Cardiac muscle cell (in vitro differentiated cells and primary cell): ENCODE results near the gene PPP1R9A. TPM values are rescaled to one million over a fixed set of nuclear protein-coding genes. Genes with fewer than 3 reads are reported as not detected.

Experiments
- DNase-seq, 2 donors: peaks; one replicate each; pipeline versions ENCODE4 v3.0.0 to v3.0.0-alpha.2; 2010 to 2017; ENCODE audit warnings: low read depth in 1 of 2, low spot score in 1 of 2
- H3K27ac ChIP-seq: fragments of 200-600 bp; sonication (generic); 2 replicates; pipeline ENCODE4 v1.5.1; 2016
- H3K27me3 ChIP-seq: fragments of 200-600 bp; sonication (generic); 2 replicates; pipeline ENCODE4 v1.6.0; 2016; ENCODE audit warnings: control low read depth
- H3K36me3 ChIP-seq: fragments of 200-600 bp; sonication (generic); 2 replicates; pipeline ENCODE4 v1.5.1; 2016; ENCODE audit warnings: control low read depth
- H3K4me1 ChIP-seq: fragments of 200-600 bp; sonication (generic); 2 replicates; pipeline ENCODE4 v1.8.1; 2017; ENCODE audit warnings: low read depth, mild to moderate bottlenecking, mixed run types
- H3K4me3 ChIP-seq: fragments of 200-600 bp; sonication (generic); 2 replicates; pipeline ENCODE4 v1.5.1; 2016; ENCODE audit warnings: mild to moderate bottlenecking
- H3K9me3 ChIP-seq: fragments of 200-600 bp; sonication (generic); 2 replicates; pipeline ENCODE4 v1.5.1; 2017; ENCODE audit warnings: low read depth, mild to moderate bottlenecking, control low read depth
- CTCF ChIP-seq: IDR thresholded peaks from 2 replicates; pipeline ENCODE4 v1.5.1; 2012; ENCODE audit warnings: low read depth, mild to moderate bottlenecking, low read length
- polyA plus RNA-seq: library from polyadenylated mRNA; unstranded; fragments of >200 nt; fragmentation: Nextera tagmentation; extraction: Ambion mirVana; gene quantifications from 2 replicates; pipeline ENCODE4 v1.2.1, GENCODE V29; 2016
- total RNA-seq: library from RNA; depleted of rRNA; stranded (reverse); fragments of >200 nt; gene quantifications from 2 replicates; pipeline ENCODE4 v1.2.3, GENCODE V29; 2016

The PPP1R9A gene
- total and polyA plus RNA-seq, 2 experiments from 2014 or later: 21.4 to 41.5 TPM

- no peaks in the 10 kb centered on the region for H3K9me3 ChIP-seq
- no peaks in the 10 kb centered on the region for H3K27me3 ChIP-seq
- H3K4me3 ChIP-seq: no peak overlapping the region
- DNase-seq: no peak
- TF ChIP-seq CTCF: no peak
- peaks cover 8% of the 10 kb centered on the region for H3K4me1 ChIP-seq
- H3K27ac ChIP-seq: no peak overlapping the region
- H3K36me3 ChIP-seq: no peaks in the 10 kb centered on the region
These were observed 118.6 kb downstream of the PPP1R9A start for GRCh38 chr7:95026018-95026417.

- no peaks in the 10 kb centered on the region for H3K9me3 ChIP-seq
- no peak for TF ChIP-seq CTCF
- H3K4me1 ChIP-seq: peaks cover 8% of the 10 kb centered on the region
- no peaks in the 10 kb centered on the region for H3K36me3 ChIP-seq
- H3K27ac ChIP-seq: no peak overlapping the region
- DNase-seq: no peak
- H3K4me3 ChIP-seq: no peak overlapping the region
- H3K27me3 ChIP-seq: no peaks in the 10 kb centered on the region
These were observed 119.2 kb downstream of the PPP1R9A start for GRCh38 chr7:95026421-95027072.

DNA sequence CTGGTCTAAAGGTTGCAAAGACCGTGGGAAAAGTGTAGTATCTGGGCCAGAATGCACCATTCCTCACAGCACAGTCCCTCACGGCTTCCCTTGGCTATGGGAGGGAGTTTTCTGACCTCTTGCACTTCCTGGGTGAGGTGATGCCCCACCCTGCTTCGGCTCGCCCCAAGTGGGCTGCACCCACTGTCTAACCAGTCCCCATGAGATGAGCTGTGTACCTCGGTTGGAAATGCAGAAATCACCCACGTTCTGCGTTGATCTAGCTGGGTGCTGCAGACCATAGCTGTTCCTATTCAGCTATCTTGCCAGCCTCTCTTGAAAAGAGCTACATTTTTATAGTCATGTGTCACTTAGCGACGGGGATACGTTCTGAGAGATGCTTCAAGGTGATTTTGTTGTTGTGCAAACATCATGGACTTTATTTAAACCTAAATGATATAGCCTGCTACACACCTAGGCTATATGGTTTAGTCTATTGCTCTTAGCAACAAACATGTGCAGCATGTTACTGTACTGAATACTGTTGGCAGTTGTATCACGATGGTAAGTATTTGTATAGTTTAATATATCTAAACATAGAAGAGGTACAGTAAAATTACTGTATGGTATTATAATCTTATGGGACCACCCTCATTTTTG, 120.0 kb downstream of the PPP1R9A start:
- Histone ChIP-seq H3K9me3 (no peaks in the 10 kb centered on the region), H3K4me1 (peaks cover 8% of the 10 kb centered on the region), H3K27ac (no peak overlapping the region), H3K36me3 (no peaks in the 10 kb centered on the region), H3K4me3 (no peak overlapping the region), H3K27me3 (no peaks in the 10 kb centered on the region)
- DNase-seq: no peak
- no peak for TF ChIP-seq CTCF

DNA sequence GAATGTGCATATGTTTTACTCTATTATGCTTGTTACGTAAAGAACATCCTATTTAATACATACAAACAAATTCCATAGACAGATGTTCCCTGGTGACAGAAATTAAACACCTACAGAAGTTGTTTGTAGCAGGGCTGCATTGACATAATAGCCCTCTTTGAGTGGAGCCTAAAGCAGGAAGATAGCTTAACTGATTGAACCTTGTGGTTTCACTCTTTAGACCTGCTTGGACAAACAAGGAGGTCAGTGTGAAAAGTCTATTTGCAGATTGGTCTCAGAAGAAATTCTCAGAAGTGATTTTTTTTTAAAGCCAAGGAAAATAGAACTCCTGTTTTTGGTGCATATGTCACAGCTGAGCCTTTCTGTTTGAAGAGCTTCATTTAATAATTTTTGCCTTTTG, 121.3 kb downstream of the PPP1R9A start:
- DNase-seq: peak in 1 of 2 donors; percentile 9
- no peak for TF ChIP-seq CTCF
- no peak overlapping the region for H3K4me3 ChIP-seq
- H3K27me3 ChIP-seq: no peaks in the 10 kb centered on the region
- no peaks in the 10 kb centered on the region for H3K9me3 ChIP-seq
- H3K36me3 ChIP-seq: no peaks in the 10 kb centered on the region
- H3K27ac ChIP-seq: no peak overlapping the region
- H3K4me1 ChIP-seq: peaks cover 8% of the 10 kb centered on the region

- peaks cover 5% of the 10 kb centered on the region for H3K4me1 ChIP-seq
- H3K4me3 ChIP-seq: no peak overlapping the region
- DNase-seq: no peak
- TF ChIP-seq CTCF: no peak
- H3K27ac ChIP-seq: no peak overlapping the region
- no peaks in the 10 kb centered on the region for H3K27me3 ChIP-seq
- H3K36me3 ChIP-seq: no peaks in the 10 kb centered on the region
- no peaks in the 10 kb centered on the region for H3K9me3 ChIP-seq
These were observed 127.9 kb downstream of the PPP1R9A start for GRCh38 chr7:95035295-95035694.
